Limb (tissue), 2 donors: ENCODE data around the gene CELA3B.
"Not testable (repeated sequence)": the region's sequence is repeated elsewhere in the genome, so short reads cannot be mapped to it uniquely, and the experiment has no call there.

ENCODE experiments used
- DNase-seq, 2 donors: peaks; one replicate each; pipeline ENCODE4 v3.0.0-alpha.2; 2016; ENCODE audit errors: extremely low spot score in 2 of 2

CELA3B gene

GRCh38 chr1:21942959-21943640 is 33.7 kb upstream of the CELA3B start:
- DNase-seq = not testable (repeated sequence)

- DNase-seq = no peak
These were observed 32.1 kb upstream of the CELA3B start for GRCh38 chr1:21944733-21945073.

GRCh38 chr1:21946836-21947587 is 29.8 kb upstream of the CELA3B start:
- no peak for DNase-seq

- DNase-seq = no peak
These were observed 26.1 kb upstream of the CELA3B start for GRCh38 chr1:21950734-21951133.

- DNase-seq = no peak
These were observed 25.5 kb upstream of the CELA3B start for GRCh38 chr1:21951226-21951870.

- no peak for DNase-seq
These were observed 23.9 kb upstream of the CELA3B start for GRCh38 chr1:21952786-21953520.

GRCh38 chr1:21955058-21955457 is 21.8 kb upstream of the CELA3B start:
- DNase-seq = no peak

GRCh38 chr1:21955501-21956281 is 21.1 kb upstream of the CELA3B start:
- no peak for DNase-seq

- DNase-seq = no peak
These were observed 19.9 kb upstream of the CELA3B start for GRCh38 chr1:21956720-21957552.

- no peak for DNase-seq
These were observed 15.5 kb upstream of the CELA3B start for GRCh38 chr1:21961337-21961736.

- no peak for DNase-seq
These were observed 15.0 kb upstream of the CELA3B start for GRCh38 chr1:21961799-21962198.

- peak; percentile 63 to 90 for DNase-seq
These were observed 13.2 kb upstream of the CELA3B start for GRCh38 chr1:21963477-21964217.

GRCh38 chr1:21966247-21967000 is 10.4 kb upstream of the CELA3B start:
- DNase-seq = no peak

GRCh38 chr1:21967216-21967615 is 9.6 kb upstream of the CELA3B start:
- not testable (repeated sequence) for DNase-seq

- DNase-seq = not testable (repeated sequence)
These were observed 7.8 kb upstream of the CELA3B start for GRCh38 chr1:21969066-21969465.

- not testable (repeated sequence) for DNase-seq
These were observed 6.3 kb upstream of the CELA3B start for GRCh38 chr1:21970523-21970922.

- not testable (repeated sequence) for DNase-seq
These were observed 3.8 kb upstream of the CELA3B start for GRCh38 chr1:21972973-21973441.

- not testable (repeated sequence) for DNase-seq
These were observed 2.9 kb upstream of the CELA3B start for GRCh38 chr1:21973948-21974347.

GRCh38 chr1:21974699-21975098 is 2.1 kb upstream of the CELA3B start:
- not testable (repeated sequence) for DNase-seq
